ENCODE measurements around the gene ADCYAP1R1. TPM values are rescaled to one million over a fixed set of nuclear protein-coding genes. Genes with fewer than 3 reads are reported as not detected.
A peak's percentile ranks its signal among the peaks of the same experiment; 100 is the strongest.

ADCYAP1R1 gene
- total and polyA plus RNA-seq, 8 donors = 0.25 to 20.1 (median 0.69) TPM

- DNase-seq = no peak
- Histone ChIP-seq H3K4me1 (no peaks in the 10 kb centered on the region), H3K9me3 (no peaks in the 10 kb centered on the region), H3K36me3 (no peaks in the 10 kb centered on the region), H3K27ac (no peak overlapping the region), H3K27me3 (peaks cover 0 to 23% (median 0%) of the 10 kb centered on the region in 3 donors), H3K4me3 (no peak overlapping the region)
- 42 to 53% (median 45%) methylated on average over 6 of the region's 6 CpGs for WGBS, 5 donors
- intact Hi-C loops (cut with DNase I; ENCODE audit: low total_unique reads) = no loop called here
- no peak for TF ChIP-seq POLR2A (IDR thresholded peaks at IDR 0.05)
- TF ChIP-seq POLR2AphosphoS5 (IDR thresholded peaks at IDR 0.05) = no peak
- TF ChIP-seq CTCF (IDR thresholded peaks at IDR 0.05) = no peak
- no peak for TF ChIP-seq EP300 (IDR thresholded peaks at IDR 0.05)
Measured at GRCh38 chr7:31079824-31080511, 27.9 kb downstream of the ADCYAP1R1 start.

DNA sequence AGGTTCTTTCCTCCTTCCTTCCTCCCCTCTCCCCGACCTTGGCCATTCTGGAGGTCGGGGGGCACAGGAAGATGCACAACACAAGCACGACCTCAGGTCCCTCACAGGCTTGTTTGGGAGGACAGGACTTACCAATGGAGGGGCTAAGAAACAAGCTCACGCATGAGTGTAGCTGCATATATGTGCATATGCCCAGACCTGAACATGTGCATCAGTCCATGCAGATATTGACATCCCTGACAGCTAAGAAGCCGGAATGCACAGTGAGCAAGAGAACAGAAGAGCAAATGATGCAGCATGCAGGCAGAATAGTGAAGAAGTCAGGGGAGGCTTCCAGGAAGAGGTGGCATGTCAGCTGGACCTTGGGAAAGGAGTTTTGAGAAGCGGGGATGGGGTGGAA, 28.7 kb downstream of the ADCYAP1R1 start:
- no peaks in the 10 kb centered on the region for H3K4me1 ChIP-seq
- H3K27me3 ChIP-seq = peaks cover 0 to 23% (median 0%) of the 10 kb centered on the region in 3 donors
- no peak overlapping the region for H3K4me3 ChIP-seq
- no peak for DNase-seq
- no peak for TF ChIP-seq POLR2AphosphoS5 (IDR thresholded peaks at IDR 0.05)
- TF ChIP-seq POLR2A (IDR thresholded peaks at IDR 0.05) = no peak
- no peak for TF ChIP-seq EP300 (IDR thresholded peaks at IDR 0.05)
- TF ChIP-seq CTCF (IDR thresholded peaks at IDR 0.05) = no peak
- 60 to 71% (median 62%) methylated on average over 6 of the region's 6 CpGs for WGBS, 5 donors
- no peaks in the 10 kb centered on the region for H3K36me3 ChIP-seq
- H3K9me3 ChIP-seq = no peaks in the 10 kb centered on the region
- intact Hi-C loops (cut with DNase I; ENCODE audit: low total_unique reads) = no loop called here
- no peak overlapping the region for H3K27ac ChIP-seq

DNA sequence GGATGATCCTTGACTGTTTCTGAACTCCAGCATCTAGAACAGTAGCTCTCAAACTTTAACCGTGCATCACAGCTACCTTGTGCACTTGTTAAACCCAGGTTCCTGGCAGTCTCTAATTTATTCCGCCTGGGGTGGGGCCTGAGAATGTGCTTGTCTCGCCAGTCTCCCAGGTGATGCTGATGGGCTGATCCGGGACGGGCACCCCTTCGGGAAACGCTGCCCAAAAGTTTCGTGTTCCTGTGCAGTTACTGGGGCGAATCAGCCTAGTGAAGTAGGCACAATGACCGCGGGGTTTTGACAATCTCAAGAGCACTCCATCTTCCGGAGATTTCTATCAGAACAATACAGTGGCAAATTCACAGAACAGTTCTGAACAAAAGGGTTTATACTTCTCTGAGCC, 29.9 kb downstream of the ADCYAP1R1 start:
- intact Hi-C loops (cut with DNase I; ENCODE audit: low total_unique reads) = no loop called here
- DNase-seq = no peak
- H3K4me3 ChIP-seq = no peak overlapping the region
- H3K36me3 ChIP-seq = no peaks in the 10 kb centered on the region
- H3K4me1 ChIP-seq = no peaks in the 10 kb centered on the region
- peak overlapping the region in 2 of 5 donors; percentile 37 to 54 for H3K27ac ChIP-seq
- no peaks in the 10 kb centered on the region for H3K9me3 ChIP-seq
- no peak for TF ChIP-seq POLR2A (IDR thresholded peaks at IDR 0.05)
- no peak for TF ChIP-seq EP300 (IDR thresholded peaks at IDR 0.05)
- WGBS, 5 donors = 68 to 75% (median 72%) methylated on average over 12 of the region's 12 CpGs
- H3K27me3 ChIP-seq = peaks cover 0 to 23% (median 0%) of the 10 kb centered on the region in 3 donors

DNA sequence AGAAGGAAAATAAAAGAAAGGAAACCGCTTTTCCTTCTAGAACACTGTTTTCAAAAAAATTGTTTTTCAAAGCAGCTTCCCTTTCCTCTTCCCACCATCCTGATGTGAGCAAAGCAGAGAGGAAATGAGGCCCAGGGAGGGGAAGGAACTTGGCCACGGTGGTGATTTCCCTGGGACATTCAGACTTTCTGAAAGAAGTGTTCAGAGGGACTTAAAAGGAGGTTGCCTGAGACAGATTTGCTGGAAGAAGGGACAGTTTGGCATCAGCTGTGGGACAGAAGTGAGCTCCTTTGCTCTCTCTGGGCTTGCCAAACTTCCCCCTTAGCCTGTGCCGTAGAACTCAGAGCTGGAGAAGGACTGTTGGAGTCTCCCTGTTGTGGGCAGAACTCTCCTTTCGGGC, 30.3 kb downstream of the ADCYAP1R1 start:
- peak in 1 of 2 donors; percentile 68 for DNase-seq
- 58 to 64% (median 62%) methylated on average over 4 of the region's 4 CpGs for WGBS, 5 donors
- H3K4me1 ChIP-seq = no peaks in the 10 kb centered on the region
- H3K9me3 ChIP-seq = no peaks in the 10 kb centered on the region
- H3K36me3 ChIP-seq = no peaks in the 10 kb centered on the region
- no peak for TF ChIP-seq EP300 (IDR thresholded peaks at IDR 0.05)
- no peak for TF ChIP-seq CTCF (IDR thresholded peaks at IDR 0.05)
- peak overlapping the region in 3 of 5 donors; percentile 4 to 66 (median 37) for H3K27ac ChIP-seq
- intact Hi-C loops (cut with DNase I; ENCODE audit: low total_unique reads) = no loop called here
- H3K27me3 ChIP-seq = peaks cover 0 to 23% (median 0%) of the 10 kb centered on the region in 3 donors
- H3K4me3 ChIP-seq = no peak overlapping the region

DNA sequence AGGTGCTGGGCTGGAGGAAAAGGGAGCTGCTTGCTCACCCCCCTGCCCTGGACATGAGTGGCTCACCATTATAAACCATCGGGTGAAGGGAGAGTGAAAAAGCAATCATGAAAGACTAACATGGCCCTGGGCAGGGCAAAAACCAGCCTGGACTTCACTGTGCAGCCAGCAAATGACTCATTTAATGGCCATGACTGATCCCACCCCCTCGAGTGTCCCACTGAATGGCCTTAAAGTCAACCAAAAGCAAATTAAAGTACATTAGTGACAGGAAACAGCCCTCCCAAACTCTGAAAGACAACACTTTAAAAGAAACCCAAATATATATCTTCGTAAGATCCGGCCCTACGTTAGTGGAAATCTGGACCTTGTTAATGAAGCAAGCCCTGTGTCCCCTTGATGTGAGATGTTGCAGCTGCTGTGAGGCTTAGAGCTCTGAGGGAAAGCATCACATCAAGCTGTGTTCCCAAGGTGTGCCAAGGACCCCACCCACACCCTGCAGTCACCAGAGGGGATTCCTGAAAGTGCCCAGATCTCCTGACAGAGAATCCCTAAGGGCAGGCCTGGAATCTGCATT, 31.2 kb downstream of the ADCYAP1R1 start:
- no peaks in the 10 kb centered on the region for H3K36me3 ChIP-seq
- H3K4me1 ChIP-seq = no peaks in the 10 kb centered on the region
- H3K4me3 ChIP-seq = no peak overlapping the region
- H3K27me3 ChIP-seq = peaks cover 0 to 21% (median 0%) of the 10 kb centered on the region in 3 donors
- intact Hi-C loops (cut with DNase I; ENCODE audit: low total_unique reads) = no loop called here
- WGBS, 5 donors = 57 to 72% (median 67%) methylated on average over 5 of the region's 5 CpGs
- TF ChIP-seq POLR2A (IDR thresholded peaks at IDR 0.05) (no peak), EP300 (IDR thresholded peaks at IDR 0.05) (no peak), CTCF (IDR thresholded peaks at IDR 0.05) (no peak), POLR2AphosphoS5 (IDR thresholded peaks at IDR 0.05) (no peak)
- peak overlapping the region in 1 of 5 donors; percentile 66 for H3K27ac ChIP-seq
- DNase-seq = peak in 1 of 2 donors; percentile 66
- no peaks in the 10 kb centered on the region for H3K9me3 ChIP-seq
